Ovary (tissue), 9 donors: Measurements from ENCODE around the gene MDH1. TPM values are rescaled to one million over a fixed set of nuclear protein-coding genes. Genes with fewer than 3 reads are reported as not detected.

Source experiments
- DNase-seq, 5 donors: peaks; one replicate each; pipeline ENCODE4 v3.0.0-alpha.2; 2019 to 2020
- H3K27ac ChIP-seq, 2 donors: fragments of 200-600 bp; one replicate each; pipeline versions ENCODE4 v1.5.1 to v1.8.0; 2019 to 2022
- H3K27me3 ChIP-seq: fragments of 200-600 bp; one replicate; pipeline ENCODE4 v1.8.0; 2022
- H3K36me3 ChIP-seq: fragments of 200-600 bp; sonication (generic); one replicate; pipeline ENCODE4 v1.5.1; 2019
- H3K4me1 ChIP-seq: one replicate; pipeline ENCODE4 v1.8.1; 2013; ENCODE audit warnings: mild to moderate bottlenecking, moderate library complexity; ENCODE audit not compliant: insufficient read depth
- H3K4me3 ChIP-seq: fragments of 200-600 bp; sonication (generic); one replicate; pipeline ENCODE4 v1.5.1; 2017
- H3K9me3 ChIP-seq, 2 donors: fragments of 200-600 bp in 1 of 2; sonication (generic) in 1 of 2; one replicate each; pipeline versions ENCODE4 v1.5.1 to v1.8.1; 2013 to 2019; ENCODE audit warnings: mild to moderate bottlenecking in 1 of 2, moderate library complexity in 1 of 2
- CTCF ChIP-seq, 3 donors: fragments of 450-650 bp in 2 of 3; fragments of 200-600 bp in 1 of 3; IDR thresholded peaks; one replicate each; pipeline versions ENCODE4 v1.5.1 to v1.8.0; 2016 to 2022; ENCODE audit warnings: antibody characterized with exemption in 3 of 3, mild to moderate bottlenecking in 1 of 3
- EP300 ChIP-seq: sonication (generic); formaldehyde crosslinking; IDR thresholded peaks from one replicate; pipeline ENCODE4 v1.6.1; 2017; ENCODE audit warnings: antibody characterized with exemption
- POLR2A ChIP-seq: fragments of 450-650 bp; IDR thresholded peaks from one replicate; pipeline ENCODE4 v1.6.1; 2017; ENCODE audit warnings: antibody characterized with exemption, mild to moderate bottlenecking, moderate library complexity
- WGBS, 3 donors: extraction: QIAGEN DNeasy Blood & Tissue Kit in 1 of 3; methylation state at CpG; one replicate each; pipeline versions ENCODE4 v1.1.5 to v1.1.7; 2013 to 2017; 5-methylcytosine and 5-hydroxymethylcytosine counted together
- intact Hi-C, 4 donors: fragments of 100-400 bp; cut with DNase I; formaldehyde crosslinking; loops; one replicate each; pipeline versions ENCODE4 v1.11.0 to v1.15.1; 2022 to 2023
- polyA plus RNA-seq, 2 donors: library from polyadenylated mRNA; stranded (reverse); fragments of 200-250 nt in 1 of 2; fragments of 350-450 nt in 1 of 2; fragmentation: Illumina TruSeq in 1 of 2; extraction: RNeasy Lipid Tissue Mini Kit (QIAGEN cat#74804) in 1 of 2; gene quantifications; one replicate each; pipeline ENCODE4 v1.2.3, GENCODE V29; 2013 to 2014
- total RNA-seq, 7 donors: library from RNA; depleted of rRNA in 2 of 7; stranded (reverse); fragments of >200 nt in 2 of 7; fragmentation: NEBNext Ultra II Directional in 3 of 7; extraction: Animal tissue kit (Norgen Biotek cat#: 25700) in 3 of 7; gene quantifications; one replicate each; pipeline versions ENCODE4 v1.1.0 to v1.2.4, GENCODE V29; 2016 to 2023
- donor health status: DM: no; HTN: no; CAD: no; lungs with moderate emphysema.
- donor health status: DM: no; HTN: no; CAD: no.
- donor health status: Bipolar disorder and iron deficiency.
- donor health status: DM: yes; HTN: yes; CAD: no.
- donor health status: DM: no; HTN: no; CAD: no.
- donor health status: DM: yes; HTN: yes; CAD: no.

MDH1 gene
- total and polyA plus RNA-seq, 9 donors: 72.3 to 126 (median 87.1) TPM

- Histone ChIP-seq H3K4me1 (no peaks in the 10 kb centered on the region), H3K36me3 (no peaks in the 10 kb centered on the region), H3K9me3 (no peaks in the 10 kb centered on the region), H3K4me3 (no peak overlapping the region), H3K27ac (no peak overlapping the region), H3K27me3 (no peaks in the 10 kb centered on the region)
- TF ChIP-seq CTCF (IDR thresholded peaks at IDR 0.05): no peak
- 96 to 100% (median 98%) methylated on average over 1 of the region's 1 CpG for whole genome bisulfite sequencing, 3 donors
- intact Hi-C loops: no loop called here
- no peak for DNase-seq
Measured at GRCh38 chr2:63639344-63639743, 50.6 kb downstream of the MDH1 start.

GRCh38 chr2:63642946-63643345 is 54.2 kb downstream of the MDH1 start:
- 80 to 93% (median 85%) methylated on average over 1 of the region's 1 CpG for WGBS, 3 donors
- Histone ChIP-seq H3K4me1 (no peaks in the 10 kb centered on the region), H3K4me3 (no peak overlapping the region), H3K27ac (no peak overlapping the region), H3K9me3 (no peaks in the 10 kb centered on the region), H3K36me3 (no peaks in the 10 kb centered on the region), H3K27me3 (no peaks in the 10 kb centered on the region)
- DNase-seq: no peak
- no peak for TF ChIP-seq POLR2A
- no peak for TF ChIP-seq CTCF (IDR thresholded peaks at IDR 0.05)
- TF ChIP-seq EP300: no peak
- intact Hi-C loops: no loop called here

GRCh38 chr2:63643486-63643885 is 54.7 kb downstream of the MDH1 start:
- H3K36me3 ChIP-seq: no peaks in the 10 kb centered on the region
- no peak for DNase-seq
- no peak for TF ChIP-seq EP300
- no peak for TF ChIP-seq CTCF (IDR thresholded peaks at IDR 0.05)
- no peak for TF ChIP-seq POLR2A
- no peaks in the 10 kb centered on the region for H3K4me1 ChIP-seq
- no peaks in the 10 kb centered on the region for H3K27me3 ChIP-seq
- H3K4me3 ChIP-seq: no peak overlapping the region
- intact Hi-C loops: no loop called here
- H3K27ac ChIP-seq: no peak overlapping the region
- 83 to 87% (median 86%) methylated on average over 1 of the region's 1 CpG for WGBS, 3 donors
- no peaks in the 10 kb centered on the region for H3K9me3 ChIP-seq

- Histone ChIP-seq H3K9me3 (no peaks in the 10 kb centered on the region), H3K4me1 (no peaks in the 10 kb centered on the region), H3K27ac (no peak overlapping the region), H3K36me3 (no peaks in the 10 kb centered on the region), H3K27me3 (no peaks in the 10 kb centered on the region), H3K4me3 (no peak overlapping the region)
- no peak for DNase-seq
- 66 to 72% (median 71%) methylated on average over 2 of the region's 2 CpGs for WGBS, 3 donors
- TF ChIP-seq EP300 (no peak), POLR2A (no peak), CTCF (IDR thresholded peaks at IDR 0.05) (no peak)
- intact Hi-C loops: no loop called here
Measured at GRCh38 chr2:63648632-63649031, 59.9 kb downstream of the MDH1 start.

GRCh38 chr2:63649829-63650228 is 61.1 kb downstream of the MDH1 start:
- intact Hi-C loops: no loop called here

More at GRCh38 chr2:63649829-63650228, 61.1 kb downstream of the MDH1 start:
- Histone ChIP-seq H3K36me3 (no peaks in the 10 kb centered on the region), H3K4me3 (no peak overlapping the region), H3K27me3 (no peaks in the 10 kb centered on the region), H3K27ac (no peak overlapping the region), H3K4me1 (no peaks in the 10 kb centered on the region), H3K9me3 (no peaks in the 10 kb centered on the region)
- TF ChIP-seq POLR2A: no peak
- TF ChIP-seq EP300: no peak
- no peak for TF ChIP-seq CTCF (IDR thresholded peaks at IDR 0.05)
- no peak for DNase-seq
- 81 to 96% (median 92%) methylated on average over 1 of the region's 1 CpG for WGBS, 3 donors
